Hepatocyte (in vitro differentiated cells): ENCODE measurements around the gene SEC61G.

ENCODE experiments used
- CTCF ChIP-seq: fragments of 200-600 bp; sonication (generic); IDR thresholded peaks from 2 replicates; pipeline ENCODE4 v1.5.1; 2016; ENCODE audit warnings: antibody characterized with exemption, mild to moderate bottlenecking; ENCODE audit not compliant: poor library complexity
- EZH2phosphoT487 ChIP-seq: fragments of 200-600 bp; sonication (generic); IDR thresholded peaks from one replicate; pipeline ENCODE4 v1.6.1; 2018; ENCODE audit warnings: antibody characterized with exemption, mild to moderate bottlenecking, low read depth, moderate library complexity; ENCODE audit not compliant: unreplicated experiment, severe bottlenecking

- TF ChIP-seq CTCF, result no peak
- no peak for TF ChIP-seq EZH2phosphoT487
Observed at GRCh38 chr7:54704851-54705250, 54.2 kb downstream of the SEC61G start.
